ENCODE data around the gene TSHR.

DNA sequence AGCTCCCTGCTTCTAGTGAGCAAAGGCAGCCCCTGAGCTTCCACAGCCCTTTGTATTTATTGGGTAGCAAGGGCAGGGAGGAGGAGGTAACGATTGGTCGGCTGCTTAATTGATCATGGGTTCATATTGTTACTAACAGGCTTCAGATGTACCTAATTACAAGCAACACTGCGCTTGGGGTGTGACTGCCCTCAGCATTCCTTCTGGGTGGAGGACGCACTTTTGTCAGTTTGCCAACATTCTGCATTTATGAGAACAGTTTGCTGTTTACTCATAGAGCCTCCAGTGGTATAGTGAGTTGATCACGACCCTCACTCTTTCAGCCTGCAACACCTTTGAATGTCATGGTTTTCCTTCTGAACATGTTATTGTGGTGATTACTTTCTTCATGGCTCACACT is 9.6 kb downstream of the TSHR start:
- TF ChIP-seq POLR2A (IDR thresholded peaks at IDR 0.05; ENCODE audit: low read depth, low read length): no peak
- TF ChIP-seq, protein P1, sequence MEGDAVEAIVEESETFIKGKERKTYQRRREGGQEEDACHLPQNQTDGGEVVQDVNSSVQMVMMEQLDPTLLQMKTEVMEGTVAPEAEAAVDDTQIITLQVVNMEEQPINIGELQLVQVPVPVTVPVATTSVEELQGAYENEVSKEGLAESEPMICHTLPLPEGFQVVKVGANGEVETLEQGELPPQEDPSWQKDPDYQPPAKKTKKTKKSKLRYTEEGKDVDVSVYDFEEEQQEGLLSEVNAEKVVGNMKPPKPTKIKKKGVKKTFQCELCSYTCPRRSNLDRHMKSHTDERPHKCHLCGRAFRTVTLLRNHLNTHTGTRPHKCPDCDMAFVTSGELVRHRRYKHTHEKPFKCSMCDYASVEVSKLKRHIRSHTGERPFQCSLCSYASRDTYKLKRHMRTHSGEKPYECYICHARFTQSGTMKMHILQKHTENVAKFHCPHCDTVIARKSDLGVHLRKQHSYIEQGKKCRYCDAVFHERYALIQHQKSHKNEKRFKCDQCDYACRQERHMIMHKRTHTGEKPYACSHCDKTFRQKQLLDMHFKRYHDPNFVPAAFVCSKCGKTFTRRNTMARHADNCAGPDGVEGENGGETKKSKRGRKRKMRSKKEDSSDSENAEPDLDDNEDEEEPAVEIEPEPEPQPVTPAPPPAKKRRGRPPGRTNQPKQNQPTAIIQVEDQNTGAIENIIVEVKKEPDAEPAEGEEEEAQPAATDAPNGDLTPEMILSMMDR (IDR thresholded peaks at IDR 0.05; ENCODE audit: extremely low read depth in 1 of 2, insufficient read depth in 1 of 2, low read depth in 1 of 2, low read length in 2 of 2): no peak
- TF ChIP-seq POLR2AphosphoS5 (IDR thresholded peaks at IDR 0.05; ENCODE audit: insufficient read depth, low read depth, low read length): no peak
- no peak for TF ChIP-seq EZH2 (IDR thresholded peaks at IDR 0.05; ENCODE audit: borderline replicate concordance, low read depth, low read length, severe bottlenecking)
- TF ChIP-seq MYC (IDR thresholded peaks at IDR 0.05; ENCODE audit: low read depth, low read length): no peak
- TF ChIP-seq, protein P2, sequence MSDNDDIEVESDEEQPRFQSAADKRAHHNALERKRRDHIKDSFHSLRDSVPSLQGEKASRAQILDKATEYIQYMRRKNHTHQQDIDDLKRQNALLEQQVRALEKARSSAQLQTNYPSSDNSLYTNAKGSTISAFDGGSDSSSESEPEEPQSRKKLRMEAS (IDR thresholded peaks at IDR 0.05; ENCODE audit: insufficient read depth, insufficient read length): no peak
